Activated CD4-positive, CD25-positive, alpha-beta regulatory T cell treated with anti-CD3 and anti-CD28 coated beads, Interleukin-2, amount 50 U/mL, for 16 hours (primary cell): ENCODE measurements around the gene KCNN1.
A peak's percentile ranks its signal among the peaks of the same experiment; 100 is the strongest.
"Not testable (repeated sequence)": the region's sequence is repeated elsewhere in the genome, so short reads cannot be mapped to it uniquely, and the experiment has no call there.

Experiments
- DNase-seq: peaks from one replicate; pipeline ENCODE4 v3.0.0-alpha.2; 2020; ENCODE audit warnings: low read depth, low spot score

The KCNN1 gene

GRCh38 chr19:18027151-18027550 is 60.2 kb downstream of the KCNN1 start:
- DNase-seq: no peak

- no peak for DNase-seq
Measured at GRCh38 chr19:18029617-18030338, 62.9 kb downstream of the KCNN1 start.

- DNase-seq: not testable (repeated sequence)
Measured at GRCh38 chr19:18031401-18031800, 64.5 kb downstream of the KCNN1 start.

DNA sequence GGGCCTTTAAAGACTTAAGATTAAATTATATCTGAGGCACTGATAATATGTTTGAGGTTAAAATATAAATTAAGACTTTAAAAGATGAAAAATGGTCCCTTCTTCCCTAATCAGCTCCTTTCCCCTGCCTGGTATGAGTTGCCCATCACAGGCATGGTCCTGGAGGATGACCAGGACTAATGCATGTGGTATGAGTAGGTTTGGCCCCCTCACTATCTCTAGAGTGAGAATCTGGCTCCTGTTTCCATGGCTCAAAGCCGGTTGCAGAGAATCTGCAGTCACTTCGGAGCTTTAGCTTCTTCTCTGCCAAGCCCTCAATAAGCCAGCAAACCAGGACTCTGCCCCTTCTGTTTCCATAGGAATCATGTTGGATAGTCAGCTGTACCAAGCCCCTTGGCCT is 65.2 kb downstream of the KCNN1 start:
- DNase-seq: not testable (repeated sequence)

GRCh38 chr19:18041054-18041453 is 74.1 kb downstream of the KCNN1 start:
- no peak for DNase-seq

- no peak for DNase-seq
Measured at GRCh38 chr19:18043676-18044075, 76.8 kb downstream of the KCNN1 start.

- DNase-seq: peak; percentile 72
Measured at GRCh38 chr19:18044825-18045304, 78.0 kb downstream of the KCNN1 start.

DNA sequence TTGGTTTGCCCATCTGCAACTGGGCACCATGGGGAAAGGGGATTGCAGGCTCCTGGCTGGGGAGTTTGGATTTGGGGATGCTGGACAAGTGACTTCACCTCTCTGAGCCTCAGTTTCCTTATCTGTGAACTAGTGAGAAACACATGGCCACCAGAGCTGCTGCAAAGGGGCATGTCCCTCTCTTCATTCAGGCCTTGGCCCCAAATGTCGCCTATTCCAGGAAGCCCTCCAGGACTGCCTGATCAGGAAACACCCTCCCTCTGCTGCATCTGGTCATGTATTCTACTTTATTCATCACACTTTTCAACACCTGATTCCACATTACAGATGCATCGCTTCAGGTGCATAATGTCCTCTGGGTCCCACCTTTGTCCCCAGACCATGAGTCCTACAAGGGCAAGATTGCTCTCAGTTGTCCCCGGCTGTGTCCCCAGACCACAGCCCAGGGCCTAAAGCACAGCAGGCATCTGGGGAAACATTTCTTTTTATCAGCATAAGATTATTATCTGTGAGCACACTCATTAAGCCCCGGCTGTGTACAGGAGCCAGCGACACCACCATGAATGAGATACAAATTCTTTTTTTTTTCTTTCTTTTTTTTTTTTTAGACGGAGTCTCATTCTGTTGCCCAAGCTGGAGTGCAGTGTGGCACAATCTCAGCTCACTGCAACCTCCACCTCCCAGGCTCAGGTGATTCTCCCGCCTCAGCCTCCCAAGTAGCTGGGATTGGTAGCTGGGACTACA is 78.6 kb downstream of the KCNN1 start:
- no peak for DNase-seq

DNA sequence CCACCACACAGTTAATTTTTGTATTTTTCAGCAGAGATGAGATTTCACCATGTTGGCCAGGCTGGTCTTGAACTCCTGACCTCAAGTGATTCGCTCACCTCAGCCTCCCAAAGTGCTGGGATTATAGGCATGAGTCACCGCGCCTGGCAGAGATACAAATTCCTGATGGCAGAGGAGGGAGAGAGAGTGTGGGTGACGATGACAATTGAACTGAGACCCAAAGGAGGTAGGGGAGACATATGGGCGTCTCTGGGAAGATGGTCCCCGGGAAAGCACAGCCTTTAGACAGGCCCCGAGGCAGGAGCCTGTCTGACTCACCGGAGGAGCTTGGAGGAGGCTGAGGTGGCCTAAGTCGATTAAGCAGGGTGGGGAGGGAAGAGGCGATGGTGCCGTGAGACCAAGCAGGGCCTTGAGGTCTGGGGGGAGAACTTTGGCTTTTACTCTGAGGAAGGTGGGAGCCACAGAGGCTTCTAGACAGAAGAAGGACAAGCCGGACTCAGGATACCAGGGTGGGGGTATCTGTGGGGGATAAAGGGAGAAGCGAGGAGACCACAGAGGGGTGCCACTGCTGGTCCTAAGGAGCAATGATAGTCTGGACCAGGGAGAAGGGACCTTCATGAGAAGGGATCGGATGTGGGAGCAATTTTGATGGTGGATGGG is 79.3 kb downstream of the KCNN1 start:
- DNase-seq: no peak

DNA sequence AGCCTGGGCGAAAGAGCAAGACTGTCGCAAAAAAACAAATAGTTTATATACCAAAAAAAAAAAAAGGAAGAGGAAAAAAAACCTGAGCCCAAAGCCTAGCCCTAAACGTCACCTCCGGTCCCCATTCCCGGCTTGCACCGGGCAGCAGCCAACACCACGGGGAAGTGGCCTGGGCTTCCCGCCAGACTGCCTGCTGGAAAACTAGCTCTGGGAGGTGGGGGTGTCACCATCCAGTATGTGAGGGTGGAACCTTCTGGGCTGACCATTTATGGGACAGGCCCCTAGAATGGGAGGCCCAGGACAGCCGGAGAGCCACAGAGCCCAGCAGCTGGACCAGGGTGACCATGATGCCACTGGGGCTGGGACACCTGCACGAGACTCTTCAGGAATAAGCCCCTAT is 82.5 kb downstream of the KCNN1 start:
- DNase-seq: no peak
